NCI-H2227 (cell line): Measurements from ENCODE around the gene MVB12A.

Experiments used
- DNase-seq: peaks from one replicate; lab custom pipeline; 2025; ENCODE audit not compliant: unreplicated experiment; lab: John Stamatoyannopoulos, UW

MVB12A gene

DNA sequence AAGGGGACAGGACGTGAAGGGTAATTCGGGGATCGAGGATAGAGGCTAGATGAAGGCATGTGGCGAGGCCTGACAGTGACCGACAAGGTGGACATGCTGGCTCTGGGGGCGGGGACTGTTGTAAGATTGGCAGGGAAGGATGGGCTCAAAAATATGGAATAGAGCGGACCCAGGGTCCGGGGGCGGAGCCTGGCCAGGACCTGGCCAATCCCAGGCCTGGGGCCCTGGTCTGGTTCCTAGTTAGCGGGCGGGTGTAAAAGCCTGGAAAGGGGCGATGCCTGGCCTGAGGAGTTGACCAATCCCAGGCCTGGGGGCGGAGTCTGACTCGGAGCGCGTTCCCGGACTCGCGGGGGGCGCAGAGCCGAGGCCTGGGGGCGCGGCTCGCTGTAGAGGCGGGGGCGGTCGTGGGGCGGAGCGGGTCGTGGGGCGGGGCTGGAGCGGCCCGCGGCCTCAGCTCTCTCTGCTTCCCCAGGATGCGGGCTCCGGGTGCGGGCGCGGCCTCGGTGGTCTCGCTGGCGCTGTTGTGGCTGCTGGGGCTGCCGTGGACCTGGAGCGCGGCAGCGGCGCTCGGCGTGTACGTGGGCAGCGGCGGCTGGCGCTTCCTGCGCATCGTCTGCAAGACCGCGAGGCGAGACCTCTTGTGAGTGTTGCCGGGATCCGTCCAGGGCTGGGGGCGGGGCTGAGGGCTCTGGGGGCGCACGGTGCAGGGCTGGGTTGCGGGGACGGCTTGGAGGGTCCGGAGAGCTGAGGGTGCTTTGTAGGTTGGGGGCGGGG, 50.4 kb downstream of the MVB12A start, which contains the start of gene SLC27A1:
Gene SLC27A1 (plus strand): TSS at position 457 of the 774 bp plus-strand sequence. CDS start 17 bp downstream, at position 474.
- peak; percentile 98 for DNase-seq

DNA sequence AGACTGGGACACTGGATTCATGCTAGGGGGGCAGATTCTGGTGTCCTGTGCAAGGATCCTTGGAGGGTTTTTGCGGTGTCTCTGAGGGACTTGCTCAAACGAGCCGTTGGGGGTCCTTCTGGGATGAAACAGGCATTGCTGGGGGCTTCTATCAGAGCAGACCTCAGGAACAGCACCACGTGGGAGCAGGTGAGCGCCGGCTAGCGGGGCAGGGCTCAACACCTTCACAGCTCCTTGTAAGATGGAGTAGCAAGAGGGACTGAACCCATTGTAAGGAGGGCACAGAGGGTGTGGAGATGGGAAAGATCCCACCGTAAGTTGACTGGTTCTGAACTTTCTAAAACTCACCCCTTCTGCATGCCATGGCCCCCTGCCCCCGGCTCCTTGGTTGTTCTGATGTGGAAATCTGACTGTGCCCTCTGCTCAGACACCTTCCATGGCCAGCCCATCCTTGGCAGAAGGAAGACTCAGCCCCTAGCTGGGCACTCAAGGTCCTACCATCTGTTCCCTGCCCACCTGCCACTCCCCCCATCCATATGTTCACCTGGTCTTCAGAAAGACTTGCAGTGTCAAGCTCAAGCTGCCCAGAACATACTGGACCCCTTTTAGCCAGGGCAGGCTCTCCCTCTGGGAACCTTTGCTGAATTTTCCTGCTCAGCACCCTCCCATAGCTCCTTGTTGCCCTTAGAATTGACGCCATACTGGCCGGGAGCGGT, 51.7 kb downstream of the MVB12A start:
- no peak for DNase-seq

DNA sequence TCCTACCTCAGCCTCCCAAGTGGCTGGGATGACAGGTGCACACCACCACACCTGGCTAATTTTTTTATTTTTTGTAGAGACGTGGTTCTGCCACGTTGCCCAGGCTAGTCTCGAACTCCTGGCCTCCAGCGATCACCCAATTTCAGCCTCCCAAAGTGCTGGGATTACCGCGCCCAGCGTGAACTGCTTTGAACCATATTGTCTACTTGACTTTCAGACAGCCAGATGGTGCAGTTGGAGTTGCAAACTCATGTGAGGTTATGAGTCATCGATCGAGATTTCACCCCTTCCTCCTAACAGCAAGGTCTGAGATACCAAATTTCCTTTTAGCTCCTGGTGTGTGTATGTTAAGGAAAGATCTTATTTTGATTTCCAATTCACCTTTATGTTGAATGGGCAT, 53.2 kb downstream of the MVB12A start:
- no peak for DNase-seq
